Measurements from ENCODE around the gene KYNU.

KYNU gene

DNA sequence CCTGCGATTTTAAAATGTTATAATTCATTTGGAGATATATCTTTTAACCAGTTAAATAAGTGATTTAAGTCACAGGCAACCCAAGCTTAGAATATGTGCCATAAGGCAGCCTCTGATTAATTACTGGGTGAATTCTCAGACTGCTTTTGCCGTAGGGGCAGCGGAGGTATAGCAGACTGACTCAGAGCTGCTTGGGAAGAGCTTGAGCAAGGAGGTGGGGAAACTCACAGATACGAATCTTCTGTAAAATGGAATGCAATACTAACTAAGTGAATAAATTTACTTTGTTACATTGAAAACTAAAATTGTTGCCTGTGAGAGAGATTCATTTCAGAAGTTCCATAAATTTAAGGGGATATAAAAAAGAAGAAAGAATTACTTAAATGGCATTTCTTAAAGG lies 115.4 kb downstream of the KYNU start:
- TF ChIP-seq ZFP30 (CRISPR knock-in tag; IDR thresholded peaks at IDR 0.05) = no peak
- no peak for TF ChIP-seq ZNF565 (CRISPR knock-in tag; conservative IDR thresholded peaks at IDR 0.05; ENCODE audit: low read depth)
- TF ChIP-seq, protein P1, sequence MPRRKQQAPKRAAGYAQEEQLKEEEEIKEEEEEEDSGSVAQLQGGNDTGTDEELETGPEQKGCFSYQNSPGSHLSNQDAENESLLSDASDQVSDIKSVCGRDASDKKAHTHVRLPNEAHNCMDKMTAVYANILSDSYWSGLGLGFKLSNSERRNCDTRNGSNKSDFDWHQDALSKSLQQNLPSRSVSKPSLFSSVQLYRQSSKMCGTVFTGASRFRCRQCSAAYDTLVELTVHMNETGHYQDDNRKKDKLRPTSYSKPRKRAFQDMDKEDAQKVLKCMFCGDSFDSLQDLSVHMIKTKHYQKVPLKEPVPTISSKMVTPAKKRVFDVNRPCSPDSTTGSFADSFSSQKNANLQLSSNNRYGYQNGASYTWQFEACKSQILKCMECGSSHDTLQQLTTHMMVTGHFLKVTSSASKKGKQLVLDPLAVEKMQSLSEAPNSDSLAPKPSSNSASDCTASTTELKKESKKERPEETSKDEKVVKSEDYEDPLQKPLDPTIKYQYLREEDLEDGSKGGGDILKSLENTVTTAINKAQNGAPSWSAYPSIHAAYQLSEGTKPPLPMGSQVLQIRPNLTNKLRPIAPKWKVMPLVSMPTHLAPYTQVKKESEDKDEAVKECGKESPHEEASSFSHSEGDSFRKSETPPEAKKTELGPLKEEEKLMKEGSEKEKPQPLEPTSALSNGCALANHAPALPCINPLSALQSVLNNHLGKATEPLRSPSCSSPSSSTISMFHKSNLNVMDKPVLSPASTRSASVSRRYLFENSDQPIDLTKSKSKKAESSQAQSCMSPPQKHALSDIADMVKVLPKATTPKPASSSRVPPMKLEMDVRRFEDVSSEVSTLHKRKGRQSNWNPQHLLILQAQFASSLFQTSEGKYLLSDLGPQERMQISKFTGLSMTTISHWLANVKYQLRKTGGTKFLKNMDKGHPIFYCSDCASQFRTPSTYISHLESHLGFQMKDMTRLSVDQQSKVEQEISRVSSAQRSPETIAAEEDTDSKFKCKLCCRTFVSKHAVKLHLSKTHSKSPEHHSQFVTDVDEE (CRISPR knock-in tag; IDR thresholded peaks at IDR 0.05) = no peak
- TF ChIP-seq, protein P2, sequence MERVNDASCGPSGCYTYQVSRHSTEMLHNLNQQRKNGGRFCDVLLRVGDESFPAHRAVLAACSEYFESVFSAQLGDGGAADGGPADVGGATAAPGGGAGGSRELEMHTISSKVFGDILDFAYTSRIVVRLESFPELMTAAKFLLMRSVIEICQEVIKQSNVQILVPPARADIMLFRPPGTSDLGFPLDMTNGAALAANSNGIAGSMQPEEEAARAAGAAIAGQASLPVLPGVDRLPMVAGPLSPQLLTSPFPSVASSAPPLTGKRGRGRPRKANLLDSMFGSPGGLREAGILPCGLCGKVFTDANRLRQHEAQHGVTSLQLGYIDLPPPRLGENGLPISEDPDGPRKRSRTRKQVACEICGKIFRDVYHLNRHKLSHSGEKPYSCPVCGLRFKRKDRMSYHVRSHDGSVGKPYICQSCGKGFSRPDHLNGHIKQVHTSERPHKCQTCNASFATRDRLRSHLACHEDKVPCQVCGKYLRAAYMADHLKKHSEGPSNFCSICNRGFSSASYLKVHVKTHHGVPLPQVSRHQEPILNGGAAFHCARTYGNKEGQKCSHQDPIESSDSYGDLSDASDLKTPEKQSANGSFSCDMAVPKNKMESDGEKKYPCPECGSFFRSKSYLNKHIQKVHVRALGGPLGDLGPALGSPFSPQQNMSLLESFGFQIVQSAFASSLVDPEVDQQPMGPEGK (CRISPR knock-in tag; IDR thresholded peaks at IDR 0.05; ENCODE audit: borderline replicate concordance) = no peak
- TF ChIP-seq, protein P3, sequence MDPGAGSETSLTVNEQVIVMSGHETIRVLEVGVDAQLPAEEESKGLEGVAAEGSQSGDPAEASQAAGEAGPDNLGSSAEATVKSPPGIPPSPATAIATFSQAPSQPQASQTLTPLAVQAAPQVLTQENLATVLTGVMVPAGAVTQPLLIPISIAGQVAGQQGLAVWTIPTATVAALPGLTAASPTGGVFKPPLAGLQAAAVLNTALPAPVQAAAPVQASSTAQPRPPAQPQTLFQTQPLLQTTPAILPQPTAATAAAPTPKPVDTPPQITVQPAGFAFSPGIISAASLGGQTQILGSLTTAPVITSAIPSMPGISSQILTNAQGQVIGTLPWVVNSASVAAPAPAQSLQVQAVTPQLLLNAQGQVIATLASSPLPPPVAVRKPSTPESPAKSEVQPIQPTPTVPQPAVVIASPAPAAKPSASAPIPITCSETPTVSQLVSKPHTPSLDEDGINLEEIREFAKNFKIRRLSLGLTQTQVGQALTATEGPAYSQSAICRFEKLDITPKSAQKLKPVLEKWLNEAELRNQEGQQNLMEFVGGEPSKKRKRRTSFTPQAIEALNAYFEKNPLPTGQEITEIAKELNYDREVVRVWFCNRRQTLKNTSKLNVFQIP (CRISPR knock-in tag; IDR thresholded peaks at IDR 0.05; ENCODE audit: borderline replicate concordance, low read depth) = no peak
- no peak for TF ChIP-seq ZC3H10 (CRISPR knock-in tag; IDR thresholded peaks at IDR 0.05)
- no peak for TF ChIP-seq TOX (CRISPR knock-in tag; IDR thresholded peaks at IDR 0.05; ENCODE audit: borderline replicate concordance)
- TF ChIP-seq SNAI2 (CRISPR knock-in tag; IDR thresholded peaks at IDR 0.05) = no peak
- no peak for TF ChIP-seq OSR1 (CRISPR knock-in tag; IDR thresholded peaks at IDR 0.05)
- no peak for TF ChIP-seq PPARA (CRISPR knock-in tag; IDR thresholded peaks at IDR 0.05; ENCODE audit: borderline replicate concordance)
- TF ChIP-seq, protein P4, sequence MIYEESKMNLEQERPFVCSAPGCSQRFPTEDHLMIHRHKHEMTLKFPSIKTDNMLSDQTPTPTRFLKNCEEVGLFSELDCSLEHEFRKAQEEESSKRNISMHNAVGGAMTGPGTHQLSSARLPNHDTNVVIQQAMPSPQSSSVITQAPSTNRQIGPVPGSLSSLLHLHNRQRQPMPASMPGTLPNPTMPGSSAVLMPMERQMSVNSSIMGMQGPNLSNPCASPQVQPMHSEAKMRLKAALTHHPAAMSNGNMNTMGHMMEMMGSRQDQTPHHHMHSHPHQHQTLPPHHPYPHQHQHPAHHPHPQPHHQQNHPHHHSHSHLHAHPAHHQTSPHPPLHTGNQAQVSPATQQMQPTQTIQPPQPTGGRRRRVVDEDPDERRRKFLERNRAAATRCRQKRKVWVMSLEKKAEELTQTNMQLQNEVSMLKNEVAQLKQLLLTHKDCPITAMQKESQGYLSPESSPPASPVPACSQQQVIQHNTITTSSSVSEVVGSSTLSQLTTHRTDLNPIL (CRISPR knock-in tag; IDR thresholded peaks at IDR 0.05; ENCODE audit: low read depth) = no peak
- TF ChIP-seq, protein P5, sequence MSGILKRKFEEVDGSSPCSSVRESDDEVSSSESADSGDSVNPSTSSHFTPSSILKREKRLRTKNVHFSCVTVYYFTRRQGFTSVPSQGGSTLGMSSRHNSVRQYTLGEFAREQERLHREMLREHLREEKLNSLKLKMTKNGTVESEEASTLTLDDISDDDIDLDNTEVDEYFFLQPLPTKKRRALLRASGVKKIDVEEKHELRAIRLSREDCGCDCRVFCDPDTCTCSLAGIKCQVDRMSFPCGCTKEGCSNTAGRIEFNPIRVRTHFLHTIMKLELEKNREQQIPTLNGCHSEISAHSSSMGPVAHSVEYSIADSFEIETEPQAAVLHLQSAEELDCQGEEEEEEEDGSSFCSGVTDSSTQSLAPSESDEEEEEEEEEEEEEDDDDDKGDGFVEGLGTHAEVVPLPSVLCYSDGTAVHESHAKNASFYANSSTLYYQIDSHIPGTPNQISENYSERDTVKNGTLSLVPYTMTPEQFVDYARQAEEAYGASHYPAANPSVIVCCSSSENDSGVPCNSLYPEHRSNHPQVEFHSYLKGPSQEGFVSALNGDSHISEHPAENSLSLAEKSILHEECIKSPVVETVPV (CRISPR knock-in tag; IDR thresholded peaks at IDR 0.05) = no peak
- ATAC-seq = no peak

DNA sequence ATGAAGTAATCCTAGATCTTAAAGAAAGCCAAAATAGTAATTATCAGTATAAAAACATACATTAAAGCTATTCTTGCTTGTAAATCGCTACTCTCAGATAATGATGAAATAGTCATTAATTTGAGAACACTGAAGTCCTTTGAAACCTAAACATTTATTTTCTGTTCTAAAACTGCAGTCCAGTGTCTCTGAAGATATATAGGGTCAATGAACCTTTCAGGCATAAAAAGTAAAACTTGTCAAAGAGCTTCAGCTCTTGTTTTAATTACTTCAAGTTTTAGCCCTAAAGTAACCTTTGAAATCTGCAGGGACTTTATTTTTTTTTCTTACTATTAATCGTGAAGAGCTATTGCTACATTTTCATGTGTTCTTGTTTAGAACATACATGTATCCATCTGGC lies 116.3 kb downstream of the KYNU start:
- TF ChIP-seq, protein P5 (CRISPR knock-in tag; IDR thresholded peaks at IDR 0.05) = no peak
- TF ChIP-seq CSDC2 (CRISPR knock-in tag; IDR thresholded peaks at IDR 0.05) = no peak
- no peak for TF ChIP-seq ZC3H10 (CRISPR knock-in tag; IDR thresholded peaks at IDR 0.05)
- TF ChIP-seq SNAI2 (CRISPR knock-in tag; IDR thresholded peaks at IDR 0.05) = no peak
- no peak for TF ChIP-seq ZFP3 (CRISPR knock-in tag; IDR thresholded peaks at IDR 0.05)
- no peak for ATAC-seq

DNA sequence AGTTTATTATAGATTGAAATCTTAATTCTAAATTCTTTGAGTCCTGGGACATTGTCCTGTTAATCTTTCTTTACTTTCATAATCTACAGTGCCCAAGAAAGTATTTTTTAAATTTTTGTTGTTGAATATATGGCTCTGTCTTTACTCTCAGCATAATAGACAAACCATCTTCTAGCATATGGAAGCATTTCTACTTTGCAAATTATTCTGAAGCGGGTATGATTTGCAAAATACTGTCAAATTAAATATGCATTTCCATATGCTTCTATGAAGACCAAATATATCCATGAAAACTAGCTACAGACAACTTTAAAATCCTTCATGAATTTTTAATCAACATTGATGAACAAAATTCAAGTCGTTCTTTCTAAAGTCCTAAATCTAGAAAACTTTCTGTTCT lies 117.2 kb downstream of the KYNU start:
- no peak for ATAC-seq
- no peak for TF ChIP-seq ESRRG (CRISPR knock-in tag; IDR thresholded peaks at IDR 0.05)
- TF ChIP-seq OSR1 (CRISPR knock-in tag; IDR thresholded peaks at IDR 0.05) = no peak
- no peak for TF ChIP-seq ARNTL (CRISPR knock-in tag; IDR thresholded peaks at IDR 0.05; ENCODE audit: borderline replicate concordance, low read depth)
- TF ChIP-seq ZNF70 (CRISPR knock-in tag; IDR thresholded peaks at IDR 0.05) = no peak
- TF ChIP-seq, protein P3 (CRISPR knock-in tag; IDR thresholded peaks at IDR 0.05; ENCODE audit: borderline replicate concordance, low read depth) = no peak
- TF ChIP-seq, protein P1 (CRISPR knock-in tag; IDR thresholded peaks at IDR 0.05) = no peak
- TF ChIP-seq, protein P5 (CRISPR knock-in tag; IDR thresholded peaks at IDR 0.05) = no peak
- no peak for TF ChIP-seq SNAI2 (CRISPR knock-in tag; IDR thresholded peaks at IDR 0.05)
- TF ChIP-seq CSDC2 (CRISPR knock-in tag; IDR thresholded peaks at IDR 0.05) = no peak
- no peak for TF ChIP-seq TCF4 (CRISPR knock-in tag; IDR thresholded peaks at IDR 0.05; ENCODE audit: borderline replicate concordance)
- TF ChIP-seq ZFP3 (CRISPR knock-in tag; IDR thresholded peaks at IDR 0.05) = no peak
- no peak for TF ChIP-seq GLIS3 (CRISPR knock-in tag; IDR thresholded peaks at IDR 0.05)
- TF ChIP-seq PPARA (CRISPR knock-in tag; IDR thresholded peaks at IDR 0.05; ENCODE audit: borderline replicate concordance) = no peak
